PFSK-1 (cell line): Measurements from ENCODE around the gene MTG2.

Source experiments
- POLR2AphosphoS5 ChIP-seq: IDR thresholded peaks from 2 replicates; pipeline ENCODE4 v1.6.1; 2012; ENCODE audit warnings: low read depth, mild to moderate bottlenecking, control low read depth, low read length, moderate library complexity
- SIN3A ChIP-seq: IDR thresholded peaks from 2 replicates; pipeline ENCODE4 v1.6.1; 2012; ENCODE audit warnings: mild to moderate bottlenecking, low read length, moderate library complexity, borderline replicate concordance; ENCODE audit not compliant: insufficient read depth
- TAF1 ChIP-seq: IDR thresholded peaks from 2 replicates; pipeline ENCODE4 v1.6.1; 2012; ENCODE audit warnings: low read length, control low read depth, borderline replicate concordance; ENCODE audit not compliant: insufficient read depth

GRCh38 chr20:62252342-62252966, 69.6 kb downstream of the MTG2 start:
- TF ChIP-seq POLR2AphosphoS5 (no peak), TAF1 (no peak), SIN3A (no peak)
